Thyroid gland (tissue), 4 donors: ENCODE data around the gene UFSP1. TPM values are rescaled to one million over a fixed set of nuclear protein-coding genes. Genes with fewer than 3 reads are reported as not detected.

ENCODE experiments used
- DNase-seq, 2 donors: peaks; one replicate each; pipeline ENCODE4 v3.0.0-alpha.2; 2019
- H3K27ac ChIP-seq, 3 donors: fragments of 200-600 bp; sonication (generic); 1 replicate in 2 of 3; 2 replicates in 1 of 3; pipeline ENCODE4 v1.5.1; 2016 to 2019; ENCODE audit warnings: mild to moderate bottlenecking in 1 of 3, moderate library complexity in 1 of 3
- H3K27me3 ChIP-seq: fragments of 200-600 bp; sonication (generic); one replicate; pipeline ENCODE4 v1.5.1; 2019
- H3K36me3 ChIP-seq, 2 donors: fragments of 200-600 bp; sonication (generic); one replicate each; pipeline ENCODE4 v1.5.1; 2016 to 2019
- H3K4me1 ChIP-seq, 2 donors: fragments of 200-600 bp; sonication (generic); one replicate each; pipeline ENCODE4 v1.5.1; 2017 to 2019
- H3K4me3 ChIP-seq, 3 donors: fragments of 200-600 bp; sonication (generic); replicated peaks in 1 of 3; 1 replicate in 2 of 3; 2 replicates in 1 of 3; pipeline ENCODE4 v1.5.1; 2016; ENCODE audit warnings: mild to moderate bottlenecking in 1 of 3
- H3K9me3 ChIP-seq: fragments of 200-600 bp; sonication (generic); one replicate; pipeline ENCODE4 v1.5.1; 2017
- CTCF ChIP-seq, 6 experiments: fragments of 200-600 bp in 3 of 6; fragments of 450-650 bp in 3 of 6; sonication (generic) in 3 of 6; IDR thresholded peaks; one replicate each; pipeline ENCODE4 v1.5.1; 2016 to 2019; ENCODE audit warnings: antibody characterized with exemption in 6 of 6, mild to moderate bottlenecking in 2 of 6, inconsistent platforms in 1 of 6, moderate library complexity in 1 of 6
- POLR2A ChIP-seq, 2 donors: fragments of 450-650 bp; IDR thresholded peaks; one replicate each; pipeline ENCODE4 v1.6.1; 2017; ENCODE audit warnings: antibody characterized with exemption in 2 of 2, mild to moderate bottlenecking in 2 of 2, moderate library complexity in 1 of 2
- WGBS, 2 donors: methylation state at CpG; one replicate each; pipeline ENCODE4 v1.1.5; 2017; 5-methylcytosine and 5-hydroxymethylcytosine counted together
- intact Hi-C: fragments of 100-400 bp; cut with DNase I; formaldehyde crosslinking; loops from one replicate; pipeline ENCODE4 v1.15.1; 2023
- total RNA-seq, 4 donors: library from RNA; depleted of rRNA; stranded (reverse); fragments of >200 nt; gene quantifications; one replicate each; pipeline ENCODE4 v1.2.3, GENCODE V29; 2016

UFSP1 gene
- total RNA-seq, 4 donors from 2014 or later, result 7.4 to 10.4 (median 8.9) TPM

GRCh38 chr7:100886936-100887515, 2.5 kb downstream of the UFSP1 start:
- no peak for TF ChIP-seq CTCF (IDR thresholded peaks at IDR 0.05)
- TF ChIP-seq POLR2A (IDR thresholded peaks at IDR 0.05), result no peak
- DNase-seq, result no peak
- WGBS, 2 donors, result 88 to 89% methylated on average over 25 of the region's 25 CpGs
- peaks cover 17 to 21% of the 10 kb centered on the region in 2 donors for H3K4me1 ChIP-seq
- H3K9me3 ChIP-seq, result no peaks in the 10 kb centered on the region
- intact Hi-C loops, result no loop called here
- no peak overlapping the region for H3K4me3 ChIP-seq
- no peaks in the 10 kb centered on the region for H3K27me3 ChIP-seq
- H3K27ac ChIP-seq, result no peak overlapping the region
- H3K36me3 ChIP-seq, result peaks cover 63% of the 10 kb centered on the region in 2 donors

GRCh38 chr7:100886142-100886935, 3.2 kb downstream of the UFSP1 start:
- Histone ChIP-seq H3K4me1 (peaks cover 17 to 21% of the 10 kb centered on the region in 2 donors), H3K27ac (no peak overlapping the region), H3K9me3 (no peaks in the 10 kb centered on the region), H3K27me3 (no peaks in the 10 kb centered on the region), H3K4me3 (no peak overlapping the region), H3K36me3 (peaks cover 70% of the 10 kb centered on the region in 2 donors)
- WGBS, 2 donors, result 87 to 91% methylated on average over 20 to 22 of the region's 27 CpGs
- intact Hi-C loops, result no loop called here
- no peak for DNase-seq
- TF ChIP-seq POLR2A (IDR thresholded peaks at IDR 0.05) (no peak), CTCF (IDR thresholded peaks at IDR 0.05) (no peak)

GRCh38 chr7:100885440-100886141, 3.9 kb downstream of the UFSP1 start:
- Histone ChIP-seq H3K9me3 (no peaks in the 10 kb centered on the region), H3K4me3 (no peak overlapping the region), H3K27ac (no peak overlapping the region), H3K36me3 (peaks cover 72 to 76% of the 10 kb centered on the region in 2 donors), H3K4me1 (peaks cover 11 to 15% of the 10 kb centered on the region in 2 donors), H3K27me3 (no peaks in the 10 kb centered on the region)
- TF ChIP-seq CTCF (IDR thresholded peaks at IDR 0.05) (no peak), POLR2A (IDR thresholded peaks at IDR 0.05) (no peak)
- intact Hi-C loops, result no loop called here
- no peak for DNase-seq
- WGBS, 2 donors, result 83 to 89% methylated on average over 21 to 22 of the region's 22 CpGs

GRCh38 chr7:100884736-100885439, 4.6 kb downstream of the UFSP1 start:
- Histone ChIP-seq H3K4me3 (no peak overlapping the region), H3K36me3 (peaks cover 72 to 77% of the 10 kb centered on the region in 2 donors), H3K9me3 (no peaks in the 10 kb centered on the region), H3K27ac (no peak overlapping the region), H3K27me3 (no peaks in the 10 kb centered on the region), H3K4me1 (peaks cover 10 to 13% of the 10 kb centered on the region in 2 donors)
- no peak for TF ChIP-seq POLR2A (IDR thresholded peaks at IDR 0.05)
- no peak for TF ChIP-seq CTCF (IDR thresholded peaks at IDR 0.05)
- no peak for DNase-seq
- 93 to 95% methylated on average over 29 of the region's 29 CpGs for WGBS, 2 donors
- intact Hi-C loops, result no loop called here
